Measurements from ENCODE around the gene ARHGEF19. TPM values are rescaled to one million over a fixed set of nuclear protein-coding genes. Genes with fewer than 3 reads are reported as not detected.

The ARHGEF19 gene
- total and polyA plus RNA-seq, 2 of the 13 experiments (the other 11 are each of a cell fraction or from before 2014, with no cell fraction given) = 1.7 to 1.8 TPM

- no peak for TF ChIP-seq CTCF (CRISPR knock-in tag; IDR thresholded peaks at IDR 0.05)
- TF ChIP-seq TBL1XR1 (IDR thresholded peaks at IDR 0.05; ENCODE audit: borderline replicate concordance, low read length, partially characterized antibody) = no peak
- TF ChIP-seq SRY (CRISPR knock-in tag; IDR thresholded peaks at IDR 0.05) = peak; percentile 86; the same call in 1 of the 2 replicates
- no peak; the same call in 1 of the 2 replicates for TF ChIP-seq ZSCAN9 (CRISPR knock-in tag; IDR thresholded peaks at IDR 0.05; ENCODE audit: borderline replicate concordance)
- peak; percentile 94 for TF ChIP-seq TAF1 (CRISPR knock-in tag; IDR thresholded peaks at IDR 0.05)
- TF ChIP-seq TEF (CRISPR knock-in tag; IDR thresholded peaks at IDR 0.05) = no peak
- TF ChIP-seq EHMT2 (IDR thresholded peaks at IDR 0.05; ENCODE audit: borderline replicate concordance, low read depth, low read length) = no peak
- 0 out of 2 replicates have a peak, but pooled peaks have one; percentile 37 for TF ChIP-seq ZNF451 (CRISPR knock-in tag; IDR thresholded peaks at IDR 0.05)
- TF ChIP-seq ZFX (CRISPR knock-in tag; IDR thresholded peaks at IDR 0.05; ENCODE audit: low read depth) = peak; percentile 77
- TF ChIP-seq CSRNP2 (CRISPR knock-in tag; conservative IDR thresholded peaks at IDR 0.05; ENCODE audit: low read depth) = no peak
- TF ChIP-seq ZNF292 (CRISPR knock-in tag; IDR thresholded peaks at IDR 0.05; ENCODE audit: borderline replicate concordance, low read depth) = no peak
- peak; percentile 76 for TF ChIP-seq PATZ1 (CRISPR knock-in tag; IDR thresholded peaks at IDR 0.05)
- no peak for TF ChIP-seq ZNF225 (CRISPR knock-in tag; IDR thresholded peaks at IDR 0.05)
- no peak for TF ChIP-seq ZNF121 (CRISPR knock-in tag; IDR thresholded peaks at IDR 0.05)
- TF ChIP-seq ZNF878 (CRISPR knock-in tag; IDR thresholded peaks at IDR 0.05) = no peak; the same call in 1 of the 2 replicates
- TF ChIP-seq ZHX1 (CRISPR knock-in tag; IDR thresholded peaks at IDR 0.05; ENCODE audit: low read depth) = no peak
- no peak for TF ChIP-seq ATAD3A (CRISPR knock-in tag; IDR thresholded peaks at IDR 0.05)
- TF ChIP-seq ZFP1 (CRISPR knock-in tag; IDR thresholded peaks at IDR 0.05) = no peak
- TF ChIP-seq MAFF (IDR thresholded peaks at IDR 0.05; ENCODE audit: low read depth, low read length) = no peak
- TF ChIP-seq ZNF496 (CRISPR knock-in tag; IDR thresholded peaks at IDR 0.05; ENCODE audit: insufficient replicate concordance) = no peak
These were observed 56.7 kb downstream of the ARHGEF19 start, which contains the start of gene EPHA2 (continued) for GRCh38 chr1:16155537-16156410.

Data from HepG2 (cell line).